NCI-H2171 treated with DMSO at 0.1 percent for 48 hours (cell line): ENCODE measurements around the gene SFSWAP.
"Not testable (repeated sequence)": the region's sequence is repeated elsewhere in the genome, so short reads cannot be mapped to it uniquely, and the experiment has no call there.

Source experiments
- DNase-seq: peaks from one replicate; lab custom pipeline; 2025; lab: John Stamatoyannopoulos, UW

The SFSWAP gene

DNA sequence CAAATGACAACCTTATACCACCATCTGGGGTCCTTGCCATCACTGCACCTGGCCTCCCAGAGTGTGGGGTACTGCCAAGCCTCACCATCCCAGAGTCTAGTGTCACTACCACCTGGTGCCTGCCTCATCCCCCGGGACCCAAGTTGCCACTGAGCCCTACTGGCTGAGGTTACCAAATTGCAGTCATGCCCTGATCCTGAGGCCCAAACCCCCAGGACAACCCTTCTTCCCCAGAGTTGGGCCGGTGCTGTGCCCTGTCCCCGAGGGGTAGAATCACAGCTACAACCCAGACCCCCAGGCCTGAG lies 8.4 kb upstream of the SFSWAP start:
- peak; percentile 37 for DNase-seq

GRCh38 chr12:131703161-131703560 lies 7.7 kb upstream of the SFSWAP start:
- no peak for DNase-seq

DNA sequence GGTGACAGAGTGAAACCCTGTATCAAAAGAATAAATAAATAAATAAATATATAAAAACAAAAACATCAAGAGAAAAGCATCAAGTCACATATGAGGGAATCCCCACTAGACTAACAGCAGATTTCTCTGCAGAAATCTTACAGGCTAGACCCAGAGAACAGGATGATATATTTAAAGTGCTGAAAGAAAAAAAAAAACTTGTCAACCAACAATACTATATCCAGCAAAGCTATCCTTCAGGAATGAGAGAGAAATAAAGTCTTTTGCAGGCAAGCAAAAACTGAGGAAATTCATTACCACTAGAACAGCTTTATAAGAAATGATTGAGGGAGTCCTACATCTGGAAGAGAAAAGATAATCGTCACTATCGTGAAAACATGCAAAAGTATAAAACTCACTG lies 6.4 kb upstream of the SFSWAP start:
- no peak for DNase-seq

GRCh38 chr12:131706709-131707108 lies 4.2 kb upstream of the SFSWAP start:
- DNase-seq, result not testable (repeated sequence)

GRCh38 chr12:131709226-131709625 lies 1.7 kb upstream of the SFSWAP start:
- no peak for DNase-seq

DNA sequence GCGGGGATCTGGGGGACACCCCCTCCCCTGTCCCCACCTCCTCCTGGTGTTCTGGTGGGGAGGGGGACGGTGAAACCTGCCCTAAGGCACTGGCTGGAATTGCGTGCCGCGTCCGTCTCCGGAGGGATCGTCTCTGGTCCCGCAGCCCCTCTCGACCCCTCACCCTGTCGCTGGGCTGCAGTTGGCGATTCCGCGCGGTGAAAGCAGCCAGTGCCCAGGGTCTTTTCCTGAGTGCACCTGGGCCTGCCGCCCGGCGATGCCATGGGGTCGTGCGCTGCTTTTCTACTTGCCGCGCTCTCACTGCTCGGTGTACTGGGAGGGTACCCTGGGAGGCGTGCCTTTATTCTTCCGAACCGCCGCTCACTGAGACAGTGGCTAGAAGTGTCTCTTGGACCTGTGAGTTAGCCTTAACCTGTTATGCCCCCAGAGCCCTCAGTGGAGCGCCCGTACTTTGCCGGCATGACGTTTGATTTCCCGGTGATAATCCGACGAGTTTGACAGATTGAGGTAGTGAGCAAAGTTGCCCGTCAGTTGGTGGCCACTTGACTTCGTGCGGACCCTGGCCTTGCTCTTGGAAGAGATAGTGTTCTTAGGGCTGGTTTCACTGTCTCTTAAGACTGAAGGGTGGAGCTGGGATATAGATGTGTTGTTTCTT lies 788 bp downstream of the SFSWAP start:
- no peak for DNase-seq

GRCh38 chr12:131713349-131713748 lies 2.5 kb downstream of the SFSWAP start:
- DNase-seq, result no peak

DNA sequence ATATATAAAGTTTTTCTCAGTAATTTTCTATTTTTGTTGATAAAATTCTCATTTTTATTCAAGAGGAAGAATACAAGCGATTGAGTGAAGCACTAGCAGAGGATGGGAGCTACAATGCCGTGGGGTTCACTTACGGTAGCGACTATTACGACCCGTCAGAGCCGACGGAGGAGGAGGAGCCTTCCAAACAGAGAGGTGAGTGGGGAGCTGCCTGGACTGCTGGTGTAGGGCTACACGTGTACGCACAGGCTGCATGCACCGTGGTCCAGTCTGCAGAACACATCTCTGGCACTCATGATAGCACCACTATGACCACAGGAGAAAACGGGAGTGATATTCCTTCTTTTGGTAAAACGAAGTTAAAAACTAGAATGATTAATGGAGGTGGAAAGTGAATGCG lies 3.9 kb downstream of the SFSWAP start:
- DNase-seq, result no peak

DNA sequence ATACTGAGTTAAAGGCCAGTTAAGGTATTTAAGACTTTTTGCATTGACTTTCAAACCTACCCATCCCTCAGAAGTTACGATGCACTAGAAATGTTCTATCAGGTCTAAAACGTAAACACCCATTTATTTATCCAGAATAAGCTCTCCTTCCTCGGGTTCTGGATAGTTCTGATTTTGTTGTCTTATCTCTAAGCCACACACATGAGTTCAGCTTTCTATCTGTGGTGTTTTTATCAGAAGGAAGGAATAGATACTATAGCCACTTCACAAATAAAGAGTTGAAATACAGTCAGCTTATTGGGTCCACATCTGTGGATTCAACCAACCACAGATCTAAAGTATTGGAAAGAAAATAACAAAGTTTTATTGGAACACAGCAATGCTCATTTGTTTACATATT lies 5.4 kb downstream of the SFSWAP start:
- DNase-seq, result no peak

DNA sequence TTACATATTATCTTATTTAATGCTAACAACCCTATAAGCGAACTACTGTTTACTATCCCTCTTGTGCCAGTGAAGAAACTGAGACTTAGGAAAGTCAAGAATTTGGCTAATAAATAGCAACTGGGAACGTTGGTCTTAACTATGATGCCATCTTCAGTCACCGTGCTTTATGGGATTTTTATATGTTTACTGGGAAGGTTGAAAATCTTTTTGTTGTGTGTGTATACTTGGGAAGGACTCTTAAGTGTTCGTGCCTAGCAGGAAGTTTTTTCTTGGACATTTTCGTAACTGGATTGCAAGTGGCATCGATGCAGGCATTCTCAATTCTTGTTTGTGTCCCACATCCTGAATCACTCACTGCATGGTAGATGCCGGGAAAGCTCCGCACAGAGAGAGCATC lies 9.4 kb downstream of the SFSWAP start:
- no peak for DNase-seq

- DNase-seq, result no peak
Observed at GRCh38 chr12:131720921-131721320, 10.0 kb downstream of the SFSWAP start.

GRCh38 chr12:131721548-131721947 lies 10.7 kb downstream of the SFSWAP start:
- DNase-seq, result no peak

- DNase-seq, result no peak
Observed at GRCh38 chr12:131723532-131723931, 12.6 kb downstream of the SFSWAP start.

DNA sequence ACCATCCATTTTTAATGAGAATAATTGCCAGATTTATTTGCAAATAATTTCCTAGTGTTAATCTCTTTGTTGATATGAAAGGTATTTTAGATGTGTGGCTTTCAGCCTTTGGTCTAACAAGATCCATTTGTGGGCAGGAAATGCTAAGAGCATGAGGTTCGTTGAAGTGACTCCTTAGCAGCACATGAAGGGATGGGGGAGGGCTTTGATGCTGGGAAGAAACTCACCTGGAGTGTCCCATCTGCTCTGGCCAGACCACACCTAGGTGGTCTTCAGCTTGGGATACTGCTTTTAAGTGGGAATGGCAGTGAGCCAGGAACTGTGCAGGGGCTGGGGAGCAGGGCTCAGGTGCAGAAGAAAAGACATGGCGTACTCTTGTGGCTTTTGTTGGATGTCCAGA lies 13.6 kb downstream of the SFSWAP start:
- DNase-seq, result no peak

DNA sequence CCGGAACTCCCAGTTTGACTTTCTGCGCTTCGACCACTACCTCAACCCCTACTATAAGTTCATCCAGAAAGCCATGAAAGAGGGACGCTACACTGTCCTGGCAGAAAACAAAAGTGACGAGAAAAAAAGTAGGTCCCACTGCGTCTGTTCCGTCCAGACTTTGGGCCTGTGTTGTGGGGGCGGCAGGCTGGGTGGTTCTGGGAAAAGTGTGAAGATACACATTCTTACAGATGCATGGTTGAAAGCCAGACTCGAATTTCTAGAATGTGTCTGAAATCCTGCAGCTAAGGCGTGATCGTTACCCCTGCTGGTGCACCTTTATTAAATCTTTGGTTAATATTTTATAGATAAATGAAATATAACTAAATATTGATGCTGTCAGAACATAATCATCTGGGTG lies 14.6 kb downstream of the SFSWAP start:
- no peak for DNase-seq

- DNase-seq, result no peak
Observed at GRCh38 chr12:131728720-131729119, 17.8 kb downstream of the SFSWAP start.

DNA sequence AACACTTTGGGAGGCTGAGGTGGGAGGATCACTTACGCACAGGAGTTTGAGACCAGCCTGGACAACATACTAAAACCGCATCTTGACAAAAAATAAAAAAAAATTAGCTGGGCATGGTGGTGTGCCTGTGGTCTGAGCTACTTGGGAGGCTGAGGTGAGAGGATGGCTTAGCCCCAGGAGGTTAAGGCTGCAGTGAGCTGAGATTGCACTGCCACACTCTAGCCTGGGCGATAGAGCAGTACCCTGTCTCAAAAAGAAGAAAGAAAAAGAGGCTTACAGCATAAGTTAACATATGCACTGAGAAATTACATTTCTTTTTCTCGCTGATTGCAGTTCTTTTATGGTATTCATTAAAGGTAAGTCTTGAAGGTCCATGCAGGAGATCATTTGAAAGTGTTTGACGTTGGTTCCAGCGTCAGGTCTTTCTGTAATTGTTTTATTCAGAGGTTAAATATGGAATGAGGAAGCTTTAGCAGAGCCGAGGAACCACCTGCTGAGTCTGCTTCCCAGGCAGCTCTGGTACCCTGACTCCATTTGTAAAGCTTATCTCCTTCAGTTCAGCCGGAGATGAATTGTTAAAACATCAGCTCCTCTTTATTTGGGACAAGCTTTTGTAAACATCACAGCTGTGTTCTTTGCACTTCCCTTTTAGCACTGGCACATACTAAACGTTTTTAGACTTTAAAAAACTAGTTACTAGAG lies 18.5 kb downstream of the SFSWAP start:
- DNase-seq, result no peak

- no peak for DNase-seq
Observed at GRCh38 chr12:131732996-131733615, 22.2 kb downstream of the SFSWAP start.

- DNase-seq, result no peak
Observed at GRCh38 chr12:131733874-131734273, 23.0 kb downstream of the SFSWAP start.

DNA sequence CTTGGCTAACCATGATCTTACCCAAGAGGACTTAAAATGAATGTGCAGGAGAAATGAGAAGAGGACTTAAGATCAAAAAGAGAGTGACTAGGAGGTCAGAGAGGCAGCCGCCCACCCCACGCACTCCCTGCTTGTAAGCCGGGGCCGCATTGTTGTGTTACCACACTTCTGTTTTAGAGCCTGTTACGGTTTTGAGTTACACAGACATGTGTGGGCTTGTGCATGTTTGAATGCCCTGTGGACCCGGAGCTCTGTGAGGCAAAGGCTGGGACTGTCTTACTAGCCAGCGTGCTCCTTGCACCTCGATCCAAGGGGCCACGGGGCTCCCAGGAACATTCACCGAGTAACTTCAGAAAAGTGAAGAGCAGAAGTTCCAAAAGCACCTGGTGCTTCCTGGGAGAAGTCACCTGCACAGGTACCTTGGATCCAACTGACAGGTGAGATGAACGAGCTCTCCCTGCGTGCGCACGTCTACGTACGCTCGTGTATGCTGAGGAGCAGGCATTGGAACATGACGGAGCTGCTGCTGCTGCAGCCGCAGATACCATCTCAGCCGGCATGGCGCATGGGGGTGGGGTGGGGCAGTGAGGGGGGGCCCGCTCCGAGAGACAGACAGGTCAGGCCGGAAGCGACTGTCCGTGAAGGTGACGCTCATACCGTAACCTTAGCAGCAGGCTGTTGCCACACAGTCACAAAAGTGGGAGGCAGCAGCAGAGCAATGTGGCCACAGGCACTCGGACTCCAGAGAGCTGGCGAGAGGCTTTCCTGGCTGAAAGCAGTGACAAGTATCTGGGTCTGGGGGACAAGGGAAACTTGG lies 23.7 kb downstream of the SFSWAP start:
- DNase-seq, result no peak

GRCh38 chr12:131735153-131735456 lies 24.2 kb downstream of the SFSWAP start:
- DNase-seq, result no peak

GRCh38 chr12:131735476-131736445 lies 24.9 kb downstream of the SFSWAP start:
- DNase-seq, result no peak
